GM18873 (cell line): Measurements from ENCODE around the gene EPB41L5.
"Not testable (repeated sequence)": the region's sequence is repeated elsewhere in the genome, so short reads cannot be mapped to it uniquely, and the experiment has no call there.

Source experiments
- ATAC-seq: cut with Tn5 transposase; IDR thresholded peaks from one replicate; pipeline ENCODE4 v1.9.1; 2021; ENCODE audit warnings: mild to moderate bottlenecking, moderate library complexity, moderate number of reproducible peaks; ENCODE audit not compliant: unreplicated experiment, low FRiP score

EPB41L5 gene

GRCh38 chr2:120028795-120029194 lies 15.9 kb downstream of the EPB41L5 start:
- no peak for ATAC-seq

GRCh38 chr2:120029672-120030640 lies 17.1 kb downstream of the EPB41L5 start:
- no peak for ATAC-seq

GRCh38 chr2:120032297-120032696 lies 19.4 kb downstream of the EPB41L5 start:
- ATAC-seq = no peak

GRCh38 chr2:120034027-120034426 lies 21.1 kb downstream of the EPB41L5 start:
- ATAC-seq = no peak

- ATAC-seq = no peak
Observed at GRCh38 chr2:120034621-120035020, 21.7 kb downstream of the EPB41L5 start.

GRCh38 chr2:120036145-120036544 lies 23.3 kb downstream of the EPB41L5 start:
- ATAC-seq = no peak

- no peak for ATAC-seq
Observed at GRCh38 chr2:120037995-120038541, 25.2 kb downstream of the EPB41L5 start.

- no peak for ATAC-seq
Observed at GRCh38 chr2:120042359-120042758, 29.5 kb downstream of the EPB41L5 start.

GRCh38 chr2:120044336-120044735 lies 31.5 kb downstream of the EPB41L5 start:
- ATAC-seq = no peak

- not testable (repeated sequence) for ATAC-seq
Observed at GRCh38 chr2:120045775-120046174, 32.9 kb downstream of the EPB41L5 start.

GRCh38 chr2:120046252-120046651 lies 33.4 kb downstream of the EPB41L5 start:
- ATAC-seq = not testable (repeated sequence)

- ATAC-seq = no peak
Observed at GRCh38 chr2:120052597-120052996, 39.7 kb downstream of the EPB41L5 start.

- ATAC-seq = no peak
Observed at GRCh38 chr2:120053891-120054290, 41.0 kb downstream of the EPB41L5 start.

GRCh38 chr2:120059483-120059882 lies 46.6 kb downstream of the EPB41L5 start:
- ATAC-seq = no peak

GRCh38 chr2:120060088-120060623 lies 47.3 kb downstream of the EPB41L5 start:
- ATAC-seq = no peak

GRCh38 chr2:120064664-120065063 lies 51.8 kb downstream of the EPB41L5 start:
- no peak for ATAC-seq

- ATAC-seq = no peak
Observed at GRCh38 chr2:120066800-120067547, 54.1 kb downstream of the EPB41L5 start.

- ATAC-seq = not testable (repeated sequence)
Observed at GRCh38 chr2:120068040-120068658, 55.3 kb downstream of the EPB41L5 start.

- no peak for ATAC-seq
Observed at GRCh38 chr2:120075545-120075944, 62.7 kb downstream of the EPB41L5 start.

- ATAC-seq = no peak
Observed at GRCh38 chr2:120077896-120078295, 65.0 kb downstream of the EPB41L5 start.
